ENCODE data around the gene CADPS.

Gene CADPS

DNA sequence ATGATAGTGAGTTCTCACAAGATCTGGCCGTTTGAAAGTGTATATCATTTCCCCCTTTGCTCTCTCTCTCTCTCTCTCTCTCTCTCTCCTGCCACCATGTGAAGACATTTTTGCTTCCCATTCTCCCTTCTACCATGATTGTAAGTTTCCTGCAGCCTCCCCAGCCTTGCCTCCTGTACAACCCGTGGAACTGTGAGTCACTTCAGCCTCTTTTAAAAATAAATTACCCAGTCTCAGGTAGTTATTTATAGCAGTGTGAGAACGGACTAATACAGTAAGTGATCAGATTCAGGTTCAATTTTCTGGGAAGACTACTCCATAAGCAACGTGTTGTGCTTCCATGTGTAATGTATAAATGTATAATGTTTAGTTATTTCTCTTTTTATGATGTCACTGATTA lies 29.2 kb downstream of the CADPS start:
- H3K36me3 ChIP-seq (ENCODE audit: insufficient read depth, low read length) = no peaks in the 10 kb centered on the region
- H2AFZ ChIP-seq (ENCODE audit: low read depth, low read length) = no peak overlapping the region
- no peaks in the 10 kb centered on the region for H3K4me1 ChIP-seq (ENCODE audit: insufficient read depth, low read length)
- H3K27me3 ChIP-seq (ENCODE audit: insufficient read depth, low read length) = no peaks in the 10 kb centered on the region
- no peaks in the 10 kb centered on the region for H3K9me3 ChIP-seq (ENCODE audit: low read length)
- no peak overlapping the region for H3K4me3 ChIP-seq (ENCODE audit: low read length)

DNA sequence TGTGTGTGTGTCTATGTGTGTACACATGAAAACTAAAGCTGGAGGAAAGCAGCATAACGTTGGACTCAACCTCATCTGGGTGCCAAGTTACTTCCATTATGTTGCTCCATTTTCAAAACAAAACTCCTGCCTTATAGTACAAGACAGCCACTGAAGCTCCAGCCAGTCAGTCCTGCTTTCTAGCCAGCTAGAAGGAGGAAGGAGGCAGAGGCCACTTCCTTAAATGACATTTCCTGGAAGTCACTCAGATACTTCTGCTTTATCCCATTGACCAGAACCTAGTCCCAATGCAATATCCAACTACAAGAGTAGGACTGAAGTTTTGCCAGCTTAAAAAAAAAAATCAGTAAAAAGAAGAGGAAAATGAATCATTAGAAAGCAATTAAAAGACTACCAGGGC lies 31.7 kb downstream of the CADPS start:
- H3K36me3 ChIP-seq (ENCODE audit: insufficient read depth, low read length) = no peaks in the 10 kb centered on the region
- no peaks in the 10 kb centered on the region for H3K27me3 ChIP-seq (ENCODE audit: insufficient read depth, low read length)
- no peaks in the 10 kb centered on the region for H3K9me3 ChIP-seq (ENCODE audit: low read length)
- no peaks in the 10 kb centered on the region for H3K4me1 ChIP-seq (ENCODE audit: insufficient read depth, low read length)
- H2AFZ ChIP-seq (ENCODE audit: low read depth, low read length) = no peak overlapping the region
- H3K4me3 ChIP-seq (ENCODE audit: low read length) = no peak overlapping the region

DNA sequence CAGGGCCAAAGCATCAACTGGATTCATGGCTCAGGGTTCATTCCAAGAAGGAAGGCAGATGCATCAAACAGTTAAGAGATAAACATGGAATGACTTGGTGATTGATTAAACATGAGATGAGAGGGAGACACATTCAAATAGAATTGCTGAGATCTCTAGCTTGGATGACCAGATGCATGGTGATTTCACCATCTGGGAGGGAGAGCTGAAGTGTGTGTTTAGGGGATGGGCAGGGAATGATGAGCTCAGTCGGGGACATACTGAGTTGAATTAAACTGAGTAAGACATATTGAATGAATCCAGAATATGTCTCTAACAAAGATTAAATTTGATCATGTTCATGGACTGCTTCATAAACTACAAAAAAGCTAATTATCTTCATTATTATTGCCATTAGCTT lies 35.5 kb downstream of the CADPS start:
- H3K4me3 ChIP-seq (ENCODE audit: low read length) = no peak overlapping the region
- no peak overlapping the region for H2AFZ ChIP-seq (ENCODE audit: low read depth, low read length)
- no peaks in the 10 kb centered on the region for H3K27me3 ChIP-seq (ENCODE audit: insufficient read depth, low read length)
- H3K4me1 ChIP-seq (ENCODE audit: insufficient read depth, low read length) = no peaks in the 10 kb centered on the region
- no peaks in the 10 kb centered on the region for H3K36me3 ChIP-seq (ENCODE audit: insufficient read depth, low read length)
- H3K9me3 ChIP-seq (ENCODE audit: low read length) = no peaks in the 10 kb centered on the region

DNA sequence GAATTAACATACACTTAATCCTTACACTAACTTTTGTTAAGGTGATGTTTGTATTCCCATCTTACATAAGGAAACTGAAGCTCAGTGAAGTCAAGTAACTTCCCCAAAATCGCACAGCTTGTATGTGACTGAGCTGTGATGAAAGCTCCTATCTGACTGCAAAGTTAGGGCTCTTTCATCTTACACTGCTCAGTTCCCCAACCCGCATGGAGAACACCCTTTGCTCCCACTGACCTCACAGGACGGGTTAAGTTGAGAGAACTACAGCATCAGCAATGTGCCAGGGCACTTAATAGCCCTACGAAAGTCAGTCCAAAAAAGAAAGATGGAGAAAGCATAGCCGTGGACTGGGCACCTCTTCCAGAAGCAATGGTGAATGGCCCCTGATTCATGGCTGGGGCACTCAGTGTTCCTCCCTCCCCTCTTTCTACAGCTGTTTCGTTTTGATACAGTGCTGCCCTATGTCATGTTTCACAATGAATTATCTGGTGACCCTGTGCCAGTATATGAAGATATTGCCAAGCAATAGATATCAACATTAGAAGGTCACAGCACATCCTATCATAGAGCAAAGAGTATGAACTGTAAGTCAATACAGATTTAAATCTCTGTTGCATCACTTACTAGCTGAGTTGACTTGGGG lies 38.0 kb downstream of the CADPS start:
- no peaks in the 10 kb centered on the region for H3K9me3 ChIP-seq (ENCODE audit: low read length)
- no peaks in the 10 kb centered on the region for H3K36me3 ChIP-seq (ENCODE audit: insufficient read depth, low read length)
- H3K27me3 ChIP-seq (ENCODE audit: insufficient read depth, low read length) = no peaks in the 10 kb centered on the region
- no peaks in the 10 kb centered on the region for H3K4me1 ChIP-seq (ENCODE audit: insufficient read depth, low read length)
- no peak overlapping the region for H3K4me3 ChIP-seq (ENCODE audit: low read length)
- no peak overlapping the region for H2AFZ ChIP-seq (ENCODE audit: low read depth, low read length)

DNA sequence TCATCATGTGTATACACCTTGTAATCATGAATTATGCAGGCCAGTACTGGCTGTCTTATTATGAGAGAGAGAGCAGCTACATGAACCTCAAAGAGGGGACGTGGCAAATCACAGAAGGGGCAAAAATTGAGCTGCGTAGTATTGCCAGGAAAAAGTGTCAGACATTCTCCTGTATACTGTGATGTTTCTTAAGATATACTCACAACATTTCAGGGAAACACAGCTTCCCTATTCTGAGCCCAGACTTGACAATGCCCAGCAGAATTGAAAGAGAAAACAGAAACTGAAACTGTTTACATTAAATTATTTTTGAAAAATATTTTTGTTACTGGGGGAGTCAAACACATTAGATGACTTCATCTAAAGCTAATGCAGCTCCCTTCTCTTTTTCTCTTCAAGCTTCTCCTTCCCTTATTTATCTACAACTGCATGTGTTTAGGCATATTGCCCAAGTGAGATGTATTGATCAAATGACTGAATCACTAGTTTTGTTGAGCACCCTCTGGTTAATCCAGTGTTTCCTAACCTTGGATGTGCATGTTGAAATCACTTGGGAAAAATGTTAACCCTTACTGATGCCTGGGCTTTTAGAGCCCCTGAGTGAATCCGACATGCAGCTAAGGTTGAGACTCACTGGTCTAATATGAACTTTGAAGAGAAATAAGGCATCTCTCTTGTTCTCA lies 39.5 kb downstream of the CADPS start:
- no peaks in the 10 kb centered on the region for H3K4me1 ChIP-seq (ENCODE audit: insufficient read depth, low read length)
- no peak overlapping the region for H3K4me3 ChIP-seq (ENCODE audit: low read length)
- no peaks in the 10 kb centered on the region for H3K27me3 ChIP-seq (ENCODE audit: insufficient read depth, low read length)
- H3K36me3 ChIP-seq (ENCODE audit: insufficient read depth, low read length) = no peaks in the 10 kb centered on the region
- H2AFZ ChIP-seq (ENCODE audit: low read depth, low read length) = no peak overlapping the region
- no peaks in the 10 kb centered on the region for H3K9me3 ChIP-seq (ENCODE audit: low read length)

DNA sequence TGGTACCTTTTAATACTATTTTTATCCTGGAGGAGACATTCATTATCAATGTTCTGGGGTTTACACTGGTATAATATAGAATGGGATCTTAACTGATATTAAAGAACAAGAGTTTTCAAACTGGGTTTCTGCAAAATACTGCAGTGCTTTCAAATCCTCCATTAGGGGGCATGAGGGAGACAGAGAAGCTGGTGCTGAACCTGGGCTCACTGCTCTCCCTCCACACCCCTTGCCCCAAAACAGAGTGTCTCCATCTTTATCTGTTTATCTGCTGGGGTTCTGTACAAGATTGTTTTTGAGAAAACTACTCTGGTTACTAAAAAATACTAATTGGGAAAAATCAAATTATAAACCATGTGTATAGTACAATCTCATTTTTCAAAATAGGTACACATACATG lies 41.7 kb downstream of the CADPS start:
- Histone ChIP-seq H3K4me3 (ENCODE audit: low read length) (no peak overlapping the region), H3K27me3 (ENCODE audit: insufficient read depth, low read length) (no peaks in the 10 kb centered on the region), H2AFZ (ENCODE audit: low read depth, low read length) (no peak overlapping the region), H3K4me1 (ENCODE audit: insufficient read depth, low read length) (no peaks in the 10 kb centered on the region), H3K9me3 (ENCODE audit: low read length) (no peaks in the 10 kb centered on the region), H3K36me3 (ENCODE audit: insufficient read depth, low read length) (no peaks in the 10 kb centered on the region)

DNA sequence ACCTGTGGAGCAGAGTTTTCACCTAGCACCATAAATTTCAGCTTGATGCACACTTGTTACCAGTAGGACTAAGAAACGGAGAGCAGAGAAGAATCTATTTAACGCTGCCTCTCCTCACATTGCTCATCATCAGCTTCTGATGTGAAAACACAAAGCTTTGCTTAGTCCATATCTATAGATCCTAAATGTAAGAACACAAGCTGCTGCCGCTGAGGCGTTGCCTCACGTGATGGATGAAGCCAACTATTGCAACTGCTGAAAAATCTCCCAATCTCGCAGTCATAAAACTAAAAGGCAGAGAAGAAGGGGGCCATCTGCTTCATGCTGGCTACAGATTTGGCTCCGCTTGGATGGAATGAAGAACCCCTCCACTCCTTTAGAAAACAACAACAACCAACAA lies 42.7 kb downstream of the CADPS start:
- Histone ChIP-seq H2AFZ (ENCODE audit: low read depth, low read length) (no peak overlapping the region), H3K4me1 (ENCODE audit: insufficient read depth, low read length) (no peaks in the 10 kb centered on the region), H3K36me3 (ENCODE audit: insufficient read depth, low read length) (no peaks in the 10 kb centered on the region), H3K27me3 (ENCODE audit: insufficient read depth, low read length) (no peaks in the 10 kb centered on the region), H3K9me3 (ENCODE audit: low read length) (no peaks in the 10 kb centered on the region), H3K4me3 (ENCODE audit: low read length) (no peak overlapping the region)

DNA sequence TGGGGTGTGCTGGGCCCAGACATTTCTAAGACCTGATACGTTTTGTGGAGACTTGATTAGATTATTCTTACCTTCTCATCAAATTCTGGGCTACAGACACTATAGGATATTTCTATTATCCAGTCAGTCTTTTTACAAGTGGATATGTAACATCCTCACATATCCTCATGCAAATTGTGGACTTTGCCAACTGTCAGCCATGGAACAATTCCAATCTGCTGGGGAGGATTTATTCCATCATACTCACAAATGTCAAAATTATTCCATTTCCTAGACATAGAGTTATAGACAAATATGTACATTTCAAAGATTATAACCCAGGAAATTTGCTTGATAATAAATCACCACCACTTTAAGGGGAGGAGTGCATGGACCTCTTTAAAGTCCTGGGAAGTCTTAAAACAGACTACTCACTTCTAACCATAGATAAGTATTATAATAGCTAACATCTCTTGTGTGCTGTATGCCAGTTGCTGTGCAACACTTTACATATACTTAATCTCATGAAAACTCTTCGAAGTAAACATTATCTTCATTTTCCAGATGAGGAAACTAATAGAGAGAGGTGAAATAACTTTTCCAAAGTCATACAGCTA lies 44.4 kb downstream of the CADPS start:
- no peaks in the 10 kb centered on the region for H3K9me3 ChIP-seq (ENCODE audit: low read length)
- no peaks in the 10 kb centered on the region for H3K4me1 ChIP-seq (ENCODE audit: insufficient read depth, low read length)
- H3K4me3 ChIP-seq (ENCODE audit: low read length) = no peak overlapping the region
- H3K36me3 ChIP-seq (ENCODE audit: insufficient read depth, low read length) = no peaks in the 10 kb centered on the region
- H3K27me3 ChIP-seq (ENCODE audit: insufficient read depth, low read length) = no peaks in the 10 kb centered on the region
- no peak overlapping the region for H2AFZ ChIP-seq (ENCODE audit: low read depth, low read length)

DNA sequence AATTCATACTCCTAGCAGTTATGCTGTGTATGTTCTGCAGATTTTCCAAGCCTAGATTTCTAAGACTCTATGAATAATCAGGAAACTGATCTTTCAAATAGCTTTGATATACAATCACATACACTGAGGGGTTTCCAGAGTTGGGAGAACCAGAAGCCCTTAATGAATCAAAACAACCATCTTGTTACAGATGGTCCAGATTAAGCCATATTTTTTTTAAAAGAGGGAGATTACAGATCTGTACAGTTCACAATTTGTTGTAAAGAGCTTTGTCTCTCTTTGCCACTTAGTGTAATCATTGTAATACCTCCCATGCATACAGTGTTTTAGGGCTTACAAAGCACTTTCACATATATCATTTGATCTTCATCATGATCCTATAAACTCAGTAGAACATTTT lies 47.7 kb downstream of the CADPS start:
- Histone ChIP-seq H3K9me3 (ENCODE audit: low read length) (no peaks in the 10 kb centered on the region), H3K4me1 (ENCODE audit: insufficient read depth, low read length) (no peaks in the 10 kb centered on the region), H3K27me3 (ENCODE audit: insufficient read depth, low read length) (no peaks in the 10 kb centered on the region), H2AFZ (ENCODE audit: low read depth, low read length) (no peak overlapping the region), H3K4me3 (ENCODE audit: low read length) (no peak overlapping the region), H3K36me3 (ENCODE audit: insufficient read depth, low read length) (no peaks in the 10 kb centered on the region)

DNA sequence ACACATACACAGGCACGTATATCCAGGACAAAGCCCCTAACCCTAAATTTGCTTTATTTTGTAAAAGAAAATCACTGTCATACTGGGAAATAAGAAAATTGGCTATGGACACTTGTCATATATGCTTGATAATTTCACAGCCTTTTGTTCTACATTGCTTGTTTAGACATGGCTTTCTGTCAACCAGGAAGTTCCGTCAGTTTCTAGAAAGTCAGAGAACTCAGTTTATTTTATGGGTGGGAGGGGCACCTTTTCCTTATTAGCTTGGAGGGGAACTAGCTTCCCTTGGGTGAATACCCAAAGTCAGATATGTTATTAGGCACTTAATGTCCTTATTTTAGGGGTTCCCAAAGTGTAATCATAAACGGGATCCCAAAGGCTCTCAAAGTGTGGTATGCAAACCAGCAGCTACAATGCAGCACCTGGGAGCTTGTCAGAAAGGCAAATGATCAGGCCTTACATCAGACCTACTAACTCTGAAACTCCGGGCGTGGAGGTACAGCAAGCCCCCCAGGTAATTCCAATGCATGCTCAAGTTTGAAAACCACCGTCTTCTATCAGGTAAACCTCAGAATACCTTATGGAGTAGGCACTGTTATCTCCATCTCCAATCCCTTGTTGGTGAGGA lies 50.1 kb downstream of the CADPS start:
- Histone ChIP-seq H3K36me3 (ENCODE audit: insufficient read depth, low read length) (no peaks in the 10 kb centered on the region), H3K9me3 (ENCODE audit: low read length) (no peaks in the 10 kb centered on the region), H3K4me1 (ENCODE audit: insufficient read depth, low read length) (no peaks in the 10 kb centered on the region), H2AFZ (ENCODE audit: low read depth, low read length) (no peak overlapping the region), H3K4me3 (ENCODE audit: low read length) (no peak overlapping the region), H3K27me3 (ENCODE audit: insufficient read depth, low read length) (no peaks in the 10 kb centered on the region)

DNA sequence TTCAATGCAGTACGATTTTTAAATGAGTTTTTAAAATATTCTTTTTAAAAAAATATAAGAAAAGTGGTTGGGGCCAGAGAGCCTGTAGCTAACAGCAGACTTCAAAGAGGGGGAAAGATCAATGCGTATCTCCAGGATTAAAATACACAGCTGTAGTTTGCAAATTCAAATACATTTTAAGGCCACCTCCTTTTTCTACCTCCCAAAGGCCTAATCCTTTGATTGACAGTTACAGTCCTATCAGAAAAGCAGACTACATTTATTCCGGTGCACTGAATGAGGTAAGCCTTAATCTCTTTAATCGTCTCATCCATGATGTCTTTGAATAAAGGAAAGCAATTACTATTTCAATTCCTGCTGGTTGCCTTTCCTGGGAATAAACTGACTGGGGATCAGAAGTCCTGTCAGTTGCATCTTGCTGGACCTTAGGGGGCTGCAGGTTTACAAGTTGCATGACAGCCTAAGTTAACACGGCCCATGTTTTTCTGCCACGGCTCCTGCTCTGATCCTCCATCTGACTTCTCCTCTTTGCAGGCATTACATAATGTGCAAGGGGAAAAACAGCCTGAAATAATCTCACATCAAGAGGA lies 51.7 kb downstream of the CADPS start:
- H3K4me3 ChIP-seq (ENCODE audit: low read length) = no peak overlapping the region
- H2AFZ ChIP-seq (ENCODE audit: low read depth, low read length) = no peak overlapping the region
- no peaks in the 10 kb centered on the region for H3K27me3 ChIP-seq (ENCODE audit: insufficient read depth, low read length)
- no peaks in the 10 kb centered on the region for H3K4me1 ChIP-seq (ENCODE audit: insufficient read depth, low read length)
- no peaks in the 10 kb centered on the region for H3K36me3 ChIP-seq (ENCODE audit: insufficient read depth, low read length)
- no peaks in the 10 kb centered on the region for H3K9me3 ChIP-seq (ENCODE audit: low read length)

DNA sequence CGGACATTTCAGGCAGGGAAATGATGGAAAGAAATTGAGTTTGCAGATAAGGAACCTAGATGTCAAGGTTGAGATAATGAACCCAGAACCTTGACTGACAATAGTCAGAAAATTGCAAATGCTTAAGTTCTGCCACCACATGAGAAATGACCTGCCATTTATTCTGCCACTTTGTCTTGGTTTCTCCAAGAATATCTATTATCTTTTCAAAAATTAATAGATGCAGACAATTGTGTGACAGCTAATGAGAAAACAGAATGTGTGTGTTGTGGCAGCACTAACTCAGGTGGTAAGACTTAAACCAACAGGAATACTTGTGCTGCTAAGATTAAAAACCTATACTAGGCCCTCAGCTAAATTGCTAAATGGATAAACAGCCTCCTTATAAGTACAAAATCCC lies 52.3 kb downstream of the CADPS start:
- H3K9me3 ChIP-seq (ENCODE audit: low read length) = no peaks in the 10 kb centered on the region
- no peak overlapping the region for H2AFZ ChIP-seq (ENCODE audit: low read depth, low read length)
- no peaks in the 10 kb centered on the region for H3K36me3 ChIP-seq (ENCODE audit: insufficient read depth, low read length)
- H3K4me1 ChIP-seq (ENCODE audit: insufficient read depth, low read length) = no peaks in the 10 kb centered on the region
- no peak overlapping the region for H3K4me3 ChIP-seq (ENCODE audit: low read length)
- H3K27me3 ChIP-seq (ENCODE audit: insufficient read depth, low read length) = no peaks in the 10 kb centered on the region

DNA sequence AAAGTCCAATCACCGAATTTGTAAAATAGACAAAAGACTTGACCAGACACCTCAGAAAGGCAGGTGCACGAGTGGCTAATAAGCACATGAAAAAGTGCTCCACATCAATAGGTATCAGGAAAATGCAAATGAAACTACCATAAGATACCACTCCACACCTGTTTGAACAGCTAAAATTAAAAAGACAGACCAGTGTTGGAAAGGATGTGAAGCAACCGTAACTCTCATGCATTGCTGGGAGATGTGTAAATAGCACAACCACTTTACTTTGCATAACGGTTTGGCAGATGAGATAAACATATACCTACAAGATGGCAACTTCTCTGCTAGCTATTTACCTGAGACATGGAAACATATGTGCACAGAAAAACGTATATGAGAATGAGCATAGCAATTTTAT lies 56.9 kb downstream of the CADPS start:
- no peaks in the 10 kb centered on the region for H3K4me1 ChIP-seq (ENCODE audit: insufficient read depth, low read length)
- H3K4me3 ChIP-seq (ENCODE audit: low read length) = no peak overlapping the region
- no peak overlapping the region for H2AFZ ChIP-seq (ENCODE audit: low read depth, low read length)
- no peaks in the 10 kb centered on the region for H3K27me3 ChIP-seq (ENCODE audit: insufficient read depth, low read length)
- no peaks in the 10 kb centered on the region for H3K36me3 ChIP-seq (ENCODE audit: insufficient read depth, low read length)
- H3K9me3 ChIP-seq (ENCODE audit: low read length) = no peaks in the 10 kb centered on the region

All from neuron (in vitro differentiated cells).